ENCODE measurements around the gene TPM4.

GRCh38 chr19:16042533-16043085 lies 33.7 kb upstream of the TPM4 start:
- TF ChIP-seq CTCF (conservative IDR thresholded peaks at IDR 0.05; ENCODE audit: low read depth in 2 of 2) (no peak), POLR2AphosphoS5 (IDR thresholded peaks at IDR 0.05; ENCODE audit: low read depth) (no peak), EZH2 (IDR thresholded peaks at IDR 0.05; ENCODE audit: low read depth, unreplicated experiment) (no peak), REST (IDR thresholded peaks at IDR 0.05; ENCODE audit: unreplicated experiment) (no peak), EZH2phosphoT487 (IDR thresholded peaks at IDR 0.05; ENCODE audit: unreplicated experiment) (no peak), JUNB (IDR thresholded peaks at IDR 0.05; ENCODE audit: unreplicated experiment) (no peak), CREB1 (CRISPR knock-in tag; IDR thresholded peaks at IDR 0.05; ENCODE audit: low read depth) (no peak), ZNF114 (CRISPR knock-in tag; IDR thresholded peaks at IDR 0.05) (no peak), ZNF331 (CRISPR knock-in tag; IDR thresholded peaks at IDR 0.05; ENCODE audit: low read depth) (no peak), NANOG (IDR thresholded peaks at IDR 0.05; ENCODE audit: borderline replicate concordance) (no peak)
